Effector CD4-positive, alpha-beta T cell (primary cell): ENCODE measurements around the gene TMEM154.
A peak's percentile ranks its signal among the peaks of the same experiment; 100 is the strongest.

ENCODE experiments used
- DNase-seq: peaks from one replicate; pipeline ENCODE4 v3.0.0-alpha.2; 2020

The TMEM154 gene

GRCh38 chr4:152626790-152627189 is 53.0 kb downstream of the TMEM154 start:
- no peak for DNase-seq

- no peak for DNase-seq
Observed at GRCh38 chr4:152620915-152621314, 58.9 kb downstream of the TMEM154 start.

GRCh38 chr4:152620218-152620617 is 59.6 kb downstream of the TMEM154 start:
- DNase-seq, result no peak

DNA sequence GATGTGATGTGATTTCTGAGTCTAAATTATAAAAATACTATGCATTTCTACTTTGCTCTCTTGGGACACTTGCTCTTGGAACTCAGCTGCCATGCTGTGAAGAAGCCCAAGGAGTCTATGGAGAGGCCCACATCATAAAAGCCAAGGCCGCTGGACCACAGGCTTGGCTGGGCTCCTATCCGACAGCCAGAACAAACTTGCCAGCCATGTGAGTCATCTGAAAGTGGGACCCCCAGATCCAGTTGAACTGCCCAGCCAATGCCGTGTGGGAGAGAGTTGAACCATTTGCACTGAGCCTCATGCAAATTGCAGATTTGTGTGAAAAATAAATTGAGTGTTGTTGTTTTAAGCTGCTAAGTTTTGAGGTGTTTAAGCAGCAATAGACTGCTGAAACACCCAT is 60.2 kb downstream of the TMEM154 start:
- DNase-seq, result no peak

DNA sequence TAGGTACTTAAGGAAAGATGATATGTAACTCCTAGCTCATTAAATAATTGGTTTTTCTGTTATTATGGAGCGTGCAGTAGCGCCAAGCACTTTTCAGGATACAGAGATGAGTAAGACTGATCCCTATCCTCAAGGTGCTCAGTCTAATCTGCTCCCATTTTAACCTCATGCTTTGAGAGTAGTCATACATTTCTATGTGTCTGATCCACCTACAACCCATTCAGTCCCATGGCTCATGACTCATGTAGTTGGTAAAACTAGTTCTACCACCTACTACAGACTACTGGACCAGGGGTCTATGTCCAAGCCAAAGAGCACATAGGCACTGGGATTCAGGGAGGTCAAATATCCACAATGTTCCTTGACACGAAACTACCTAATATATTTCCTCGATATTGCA is 60.8 kb downstream of the TMEM154 start:
- no peak for DNase-seq

- no peak for DNase-seq
Observed at GRCh38 chr4:152616804-152617203, 63.0 kb downstream of the TMEM154 start.

DNA sequence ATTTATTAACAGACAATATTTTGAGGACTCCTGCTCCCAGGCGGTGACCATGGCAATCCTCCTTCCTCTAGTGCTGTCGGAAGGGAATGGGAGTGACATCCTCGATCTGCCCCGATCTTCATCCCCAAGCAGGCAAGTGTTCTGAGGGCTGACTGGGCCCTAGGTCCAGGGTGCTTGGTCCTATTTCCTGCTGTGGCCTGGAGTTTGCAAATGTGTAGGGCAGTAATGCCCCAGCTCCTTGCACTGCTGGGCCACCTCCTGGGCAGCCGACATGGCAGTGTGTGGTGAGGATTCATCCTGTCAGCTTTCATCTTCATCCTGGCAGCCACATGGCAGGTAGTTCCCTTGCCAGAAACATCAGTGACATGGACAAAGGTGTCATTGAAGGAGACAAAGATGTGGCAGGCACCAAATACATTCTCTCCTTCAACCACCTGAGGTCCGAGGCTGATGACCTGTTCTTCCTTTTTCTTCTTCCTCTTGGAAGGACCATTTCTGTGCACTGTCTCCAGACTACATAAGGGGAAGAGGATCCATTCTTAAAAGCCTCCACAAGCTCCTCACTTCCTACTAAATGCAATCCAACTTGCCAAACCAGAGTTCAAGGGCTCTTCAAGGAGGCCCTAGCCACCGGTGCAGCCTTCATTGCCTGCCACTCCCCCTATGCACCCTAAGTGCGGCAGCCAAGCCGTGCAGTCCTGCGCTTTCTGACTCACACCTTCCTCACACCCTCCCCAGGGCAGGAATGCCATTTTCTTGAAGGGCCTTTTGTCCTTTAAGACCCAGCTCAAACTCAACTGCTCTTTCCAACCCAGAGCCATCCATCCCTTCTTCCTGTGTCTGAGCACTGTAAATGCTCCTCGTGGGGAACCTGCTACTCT is 65.7 kb downstream of the TMEM154 start:
- no peak for DNase-seq

DNA sequence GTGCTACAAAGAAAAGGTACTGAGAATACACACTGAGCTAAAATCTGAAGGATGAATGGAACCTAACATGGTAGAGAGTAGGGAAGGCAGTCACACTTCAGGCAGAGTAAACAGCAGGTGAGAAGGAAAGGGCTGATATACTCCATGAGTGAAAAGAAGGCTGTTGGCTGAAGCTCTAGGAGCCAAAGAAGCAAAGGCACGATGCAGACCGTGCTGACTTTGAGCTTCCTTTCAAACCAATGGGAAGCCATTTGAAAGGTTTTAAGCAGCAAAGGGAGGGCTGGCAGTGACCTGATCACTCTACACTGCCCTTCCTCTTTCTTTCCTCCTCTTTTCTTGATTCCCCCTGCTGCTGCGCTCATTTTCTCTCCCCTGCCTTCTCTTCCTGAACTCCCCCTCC is 66.4 kb downstream of the TMEM154 start:
- DNase-seq, result no peak

DNA sequence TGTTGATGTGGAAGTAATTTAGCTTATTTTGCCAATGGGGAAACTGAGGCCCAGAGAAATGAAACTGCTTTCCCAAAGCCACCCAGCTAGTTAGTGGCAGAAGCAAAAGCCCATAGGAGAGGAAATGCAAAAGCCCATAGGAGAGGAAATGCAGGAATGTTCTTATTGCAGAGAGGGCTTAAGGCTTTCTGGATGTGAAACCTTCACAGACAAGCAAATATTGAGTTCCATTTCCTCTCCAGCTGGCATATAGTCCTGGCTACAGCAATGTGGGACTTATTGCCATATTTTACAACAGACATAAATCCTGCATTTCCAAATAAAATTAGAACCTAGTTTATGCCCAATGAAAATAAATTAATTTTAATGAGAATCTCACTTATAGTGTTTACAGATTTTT is 69.7 kb downstream of the TMEM154 start:
- DNase-seq, result no peak

DNA sequence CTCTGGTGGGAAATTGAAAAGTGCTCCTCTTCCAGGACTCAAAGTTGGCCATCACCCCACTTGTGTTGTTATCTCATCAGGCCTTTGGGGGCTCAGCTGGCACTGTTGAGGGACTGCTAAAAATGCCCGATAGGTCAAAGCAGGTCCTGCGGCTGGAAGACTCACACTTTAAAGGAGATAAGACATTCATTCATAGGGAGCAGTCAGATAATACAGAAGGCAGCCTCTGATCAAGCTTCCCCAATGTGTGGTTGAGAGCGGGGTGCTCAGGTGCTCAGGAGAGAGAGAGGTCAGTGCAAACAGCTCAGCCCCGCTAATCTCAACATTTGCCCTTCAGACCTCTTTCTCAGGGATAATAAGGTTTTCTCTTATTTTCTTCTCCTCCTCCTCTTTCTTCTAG is 70.3 kb downstream of the TMEM154 start:
- DNase-seq, result no peak

DNA sequence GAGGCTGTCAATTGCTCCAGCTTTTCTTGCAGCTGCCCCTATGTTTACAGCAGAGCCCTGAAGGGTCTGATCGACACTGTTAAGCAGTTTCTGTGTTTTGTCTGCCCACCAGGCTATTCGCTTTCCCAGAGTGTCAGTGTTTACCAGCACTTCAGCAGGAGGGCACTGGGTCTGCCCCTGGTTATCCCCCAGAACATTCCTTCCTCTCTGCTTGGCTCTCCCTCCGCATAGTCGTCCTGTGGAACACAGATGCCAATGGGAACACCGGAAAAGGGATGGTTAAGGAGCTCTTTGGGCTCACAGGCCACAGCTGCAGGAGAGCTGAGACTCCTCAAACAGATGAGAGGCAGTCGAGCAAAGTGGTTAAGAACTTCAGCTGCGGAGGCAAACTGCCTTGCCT is 72.6 kb downstream of the TMEM154 start:
- DNase-seq, result no peak

GRCh38 chr4:152606753-152607152 is 73.0 kb downstream of the TMEM154 start:
- DNase-seq, result peak; percentile 5

DNA sequence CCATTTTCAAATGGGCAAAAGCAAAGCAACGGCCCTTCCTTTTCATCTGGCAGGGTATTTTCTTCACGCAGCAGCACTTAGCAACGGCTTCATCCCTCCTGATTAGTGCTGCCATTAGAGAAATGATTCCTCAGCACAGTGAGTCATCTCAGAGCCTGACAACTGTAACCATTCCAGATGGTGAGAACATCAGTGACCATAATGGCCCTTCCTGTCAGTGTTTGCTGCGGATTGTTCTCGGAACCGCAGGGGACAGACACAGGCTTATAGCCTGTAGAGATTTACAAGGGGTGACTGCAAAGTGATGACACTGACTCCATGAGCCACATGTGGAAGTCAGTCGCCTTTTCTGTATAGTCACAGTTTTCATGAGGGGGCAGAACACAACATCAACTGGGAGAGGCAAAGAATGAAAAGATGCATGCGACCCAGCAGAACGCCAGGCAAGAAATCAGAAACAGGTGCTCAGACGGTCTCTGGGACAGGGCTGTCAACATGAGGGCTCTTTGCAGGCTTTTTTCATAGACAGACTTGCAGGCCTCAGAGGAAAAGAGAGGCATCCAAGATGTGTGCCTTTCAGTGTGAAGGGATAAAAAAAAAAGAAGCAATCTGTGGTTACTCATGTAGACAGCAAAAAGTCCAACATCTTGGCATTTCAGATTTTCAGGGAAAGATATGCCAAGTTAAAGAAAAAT is 74.0 kb downstream of the TMEM154 start:
- no peak for DNase-seq

DNA sequence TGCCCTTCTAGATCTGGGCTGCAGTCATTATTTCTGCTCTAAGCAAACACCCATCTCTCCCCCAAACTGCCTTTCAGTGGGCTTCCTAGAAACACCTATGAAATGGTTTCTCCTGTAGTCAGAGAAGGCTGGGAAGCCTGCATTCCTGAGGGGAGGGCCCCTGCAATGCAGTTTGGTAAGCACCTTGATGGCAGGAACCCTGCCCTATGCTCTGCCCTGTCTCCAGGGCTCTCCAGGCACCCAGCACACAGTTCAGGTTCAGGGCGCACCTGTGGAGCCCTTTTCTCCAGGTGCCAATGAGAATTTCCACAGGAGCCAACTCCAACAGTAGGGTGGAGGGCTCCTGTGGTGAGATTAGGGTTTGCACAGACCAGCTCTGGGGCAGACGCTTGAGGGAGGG is 74.8 kb downstream of the TMEM154 start:
- no peak for DNase-seq

DNA sequence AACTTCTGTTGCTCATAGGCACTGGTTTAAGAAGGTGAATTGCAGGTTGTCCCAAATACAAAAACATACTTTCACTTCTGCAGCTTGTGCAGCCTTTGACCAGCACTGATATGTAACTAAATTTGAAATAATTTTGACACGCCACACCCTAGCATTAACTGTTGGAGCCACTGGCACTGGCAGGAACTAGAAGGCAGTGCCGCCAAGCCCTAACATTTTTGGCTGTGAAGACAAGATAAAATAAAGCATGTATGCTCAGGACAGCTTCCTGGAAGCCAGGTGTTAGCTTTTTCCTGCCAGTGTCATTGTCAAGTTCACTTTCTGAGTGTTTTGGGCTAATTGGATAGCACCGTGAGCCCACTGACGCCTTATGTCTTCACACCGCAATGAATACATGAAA is 78.6 kb downstream of the TMEM154 start:
- DNase-seq, result no peak

GRCh38 chr4:152599636-152600035 is 80.2 kb downstream of the TMEM154 start:
- no peak for DNase-seq

GRCh38 chr4:152599095-152599494 is 80.7 kb downstream of the TMEM154 start:
- no peak for DNase-seq

GRCh38 chr4:152598454-152598853 is 81.3 kb downstream of the TMEM154 start:
- no peak for DNase-seq

GRCh38 chr4:152594978-152595925 is 84.5 kb downstream of the TMEM154 start:
- DNase-seq, result no peak

GRCh38 chr4:152594057-152594456 is 85.7 kb downstream of the TMEM154 start:
- DNase-seq, result no peak

DNA sequence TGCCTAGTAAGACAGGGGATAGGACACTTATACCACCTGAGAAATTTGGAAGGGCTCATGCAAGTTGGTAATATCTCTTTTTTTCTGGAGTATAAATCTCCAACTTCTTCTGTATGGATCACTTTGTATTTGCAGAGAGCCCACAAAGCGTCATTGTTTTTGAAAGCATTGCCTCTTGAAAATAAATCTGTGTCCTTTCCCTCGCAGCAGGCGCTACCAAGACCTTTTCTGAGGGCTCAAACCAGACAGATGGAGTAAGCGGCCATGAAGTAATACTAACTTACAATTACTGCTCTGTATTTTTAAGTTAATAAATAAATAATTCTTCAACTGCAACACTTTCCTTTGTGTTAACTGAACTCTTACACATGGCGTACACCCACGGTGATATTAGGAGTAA is 87.9 kb downstream of the TMEM154 start:
- no peak for DNase-seq

GRCh38 chr4:152591396-152591795 is 88.4 kb downstream of the TMEM154 start:
- DNase-seq, result no peak
